Left cardiac atrium (tissue), 4 donors: ENCODE measurements around the gene GGTLC1. TPM values are rescaled to one million over a fixed set of nuclear protein-coding genes. Genes with fewer than 3 reads are reported as not detected.
"Not testable (repeated sequence)": the region's sequence is repeated elsewhere in the genome, so short reads cannot be mapped to it uniquely, and the experiment has no call there.

ENCODE experiments used
- ATAC-seq, 2 donors: fragments of 200-7000 bp; cut with Tn5 transposase; one replicate each; pipeline ENCODE4 v1.9.1; 2020; ENCODE audit warnings: mild to moderate bottlenecking in 2 of 2, moderate library complexity in 2 of 2
- DNase-seq: peaks from one replicate; pipeline ENCODE4 v3.0.0-alpha.2; 2020
- intact Hi-C, 2 donors: fragments of 100-400 bp; cut with DNase I; formaldehyde crosslinking; loops; one replicate each; pipeline versions ENCODE4 v1.14.1 to v1.15.1; 2022 to 2023
- total RNA-seq, 2 donors: library from RNA; stranded (reverse); fragmentation: NEBNext Ultra II Directional; extraction: Animal tissue kit (Norgen Biotek cat#: 25700); gene quantifications; one replicate each; pipeline ENCODE4 v1.2.1, GENCODE V29; 2021
- donor health status: DM: no; HTN: yes; CAD: no.
- donor health status: DM: no; HTN: yes; CAD: no; lungs with severe emphysema.
- donor health status: DM: yes; HTN: yes; CAD: no.
- donor health status: Dilated cardiomyopathy.

Gene GGTLC1
- total RNA-seq, 2 donors from 2014 or later = not detected

- ATAC-seq (no peak), DNase-seq (peak; percentile 69)
- intact Hi-C loops = loop anchor here (5.0 to 10.0 kb wide), 3 partner anchors 59 to 109 kb away; no protein-coding TSS in a partner anchor
Observed at GRCh38 chr20:23995905-23996666, 7.5 kb upstream of the GGTLC1 start.

DNA sequence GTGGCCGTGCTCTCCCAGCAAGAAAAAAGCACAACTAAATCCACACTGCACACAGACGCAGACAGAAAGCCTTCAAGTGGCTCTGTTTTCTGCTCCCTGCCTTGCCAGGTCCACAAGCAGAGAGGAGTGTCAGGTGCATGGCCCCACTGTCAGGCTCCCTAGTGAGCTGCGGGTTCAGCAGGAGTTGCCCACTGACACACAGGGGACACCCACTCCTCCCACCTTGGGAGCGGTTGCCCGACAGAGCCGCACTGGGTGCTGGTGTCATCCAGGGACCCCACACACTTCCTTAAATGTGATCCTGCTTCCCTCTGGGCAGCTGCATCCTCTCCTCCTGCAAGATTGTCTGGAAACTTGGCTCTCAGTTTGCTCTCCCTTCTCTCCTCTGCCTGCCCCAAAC, 6.7 kb upstream of the GGTLC1 start:
- DNase-seq, ATAC-seq: not testable (repeated sequence)
- intact Hi-C loops = loop anchor here (5.0 to 10.0 kb wide), 3 partner anchors 58 to 108 kb away; no protein-coding TSS in a partner anchor

DNA sequence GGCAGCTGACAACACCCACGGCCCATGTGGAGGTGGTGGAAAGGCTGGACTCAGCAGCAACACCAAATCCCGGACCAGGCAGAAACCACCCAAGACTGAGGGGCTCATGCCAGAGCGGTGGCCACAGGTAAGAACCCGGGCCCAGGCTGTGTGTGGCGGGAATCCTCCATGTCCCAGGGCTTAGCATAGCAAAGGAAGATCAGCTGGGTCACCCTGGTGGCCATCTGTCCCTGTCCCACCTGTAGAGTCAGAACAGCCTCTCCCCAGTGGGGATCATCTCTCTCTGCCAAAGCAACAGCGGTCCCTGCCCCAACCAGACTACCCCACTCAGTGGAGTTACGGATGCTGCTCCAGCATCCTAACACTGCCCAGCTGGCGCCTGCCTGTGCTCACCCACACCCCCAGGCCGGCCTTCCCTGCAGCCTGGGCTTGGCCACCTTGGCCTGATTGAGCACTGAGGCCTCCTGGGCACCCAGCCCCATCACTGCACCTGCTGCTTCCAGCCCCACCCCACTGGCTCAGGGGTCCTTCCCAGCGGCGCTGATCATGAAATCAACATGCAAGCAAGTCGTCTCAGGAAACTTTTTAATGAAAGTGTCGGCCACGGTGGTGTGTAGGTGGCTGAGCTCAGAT, 5.5 kb upstream of the GGTLC1 start:
- not testable (repeated sequence) for ATAC-seq, DNase-seq
- intact Hi-C loops = loop anchor here in 1 of 2 donors (10.0 kb wide), 1 partner anchor 69 kb away; no protein-coding TSS in a partner anchor

- ATAC-seq, DNase-seq: not testable (repeated sequence)
- intact Hi-C loops = loop anchor here in 1 of 2 donors (10.0 kb wide), 1 partner anchor 69 kb away; no protein-coding TSS in a partner anchor
Observed at GRCh38 chr20:23993440-23993839, 4.9 kb upstream of the GGTLC1 start.

- intact Hi-C loops = loop anchor here in 1 of 2 donors (10.0 kb wide), 1 partner anchor 65 kb away; no protein-coding TSS in a partner anchor
- ATAC-seq, DNase-seq: not testable (repeated sequence)
Observed at GRCh38 chr20:23990296-23990695, 1.7 kb upstream of the GGTLC1 start.

- ATAC-seq, intact Hi-C loops, DNase-seq: not testable (repeated sequence)
Observed at GRCh38 chr20:23988966-23989365, 387 bp upstream of the GGTLC1 start.

GRCh38 chr20:23986716-23987115, 1.9 kb downstream of the GGTLC1 start:
- ATAC-seq, intact Hi-C loops, DNase-seq: not testable (repeated sequence)

DNA sequence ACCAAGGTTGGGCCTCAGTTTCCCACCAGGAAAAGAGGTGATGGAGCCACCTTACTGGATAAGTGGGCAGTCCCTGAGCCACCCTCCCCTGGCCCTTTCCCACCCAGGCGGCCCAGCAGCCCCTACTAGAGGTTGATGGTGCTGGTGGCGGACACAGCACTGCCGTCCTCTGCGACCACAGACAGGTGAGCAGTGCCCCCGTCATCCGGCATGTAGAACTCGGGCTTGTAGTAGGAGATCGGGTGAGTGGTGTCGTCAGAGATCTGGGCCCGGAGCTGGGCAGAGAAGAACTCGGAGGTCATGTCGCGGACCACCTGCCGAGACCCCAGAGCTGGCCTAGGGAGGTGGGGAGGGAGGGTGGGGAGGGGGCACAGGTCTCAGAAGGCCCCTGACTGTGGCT, 2.3 kb downstream of the GGTLC1 start:
- ATAC-seq, DNase-seq, intact Hi-C loops: not testable (repeated sequence)

GRCh38 chr20:23985790-23986225, 2.8 kb downstream of the GGTLC1 start:
- DNase-seq, intact Hi-C loops, ATAC-seq: not testable (repeated sequence)

DNA sequence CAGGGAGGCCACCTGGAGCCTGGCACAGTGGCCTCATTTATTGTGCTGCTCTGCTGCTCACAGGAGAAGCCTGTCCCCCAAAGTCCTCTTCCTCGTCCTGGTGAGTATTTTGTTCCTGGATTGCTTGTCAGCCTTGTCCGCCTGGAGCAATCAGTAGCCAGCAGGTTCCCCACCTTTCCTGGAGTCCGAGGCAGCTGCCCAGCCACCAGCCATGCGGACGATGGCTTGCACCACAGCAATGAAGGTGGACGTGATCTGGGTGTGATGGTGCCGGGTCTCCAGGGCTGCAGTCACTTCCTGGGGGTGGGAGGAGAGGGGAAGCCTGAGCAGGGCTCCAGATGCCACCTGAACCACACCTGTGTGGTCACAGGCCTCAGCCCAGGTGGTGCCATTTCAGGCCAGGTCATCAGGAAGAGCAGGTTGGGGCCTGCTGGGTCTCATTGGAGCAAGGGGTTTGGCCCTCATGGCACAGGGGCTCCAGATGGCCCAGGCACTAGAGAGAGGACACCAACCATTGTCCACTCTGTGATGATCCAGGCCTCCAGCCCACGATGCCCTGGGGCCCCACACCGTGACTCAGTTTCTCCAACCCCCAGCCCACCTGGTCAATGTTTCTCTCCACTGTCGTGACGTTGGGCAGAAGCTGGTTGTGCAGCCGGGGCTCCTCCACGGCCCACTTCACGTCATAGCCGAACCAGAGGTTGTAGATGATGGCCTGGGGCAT, 3.4 kb downstream of the GGTLC1 start:
- ATAC-seq, DNase-seq, intact Hi-C loops: not testable (repeated sequence)

- ATAC-seq, DNase-seq, intact Hi-C loops: not testable (repeated sequence)
Observed at GRCh38 chr20:23984476-23985023, 4.0 kb downstream of the GGTLC1 start.

DNA sequence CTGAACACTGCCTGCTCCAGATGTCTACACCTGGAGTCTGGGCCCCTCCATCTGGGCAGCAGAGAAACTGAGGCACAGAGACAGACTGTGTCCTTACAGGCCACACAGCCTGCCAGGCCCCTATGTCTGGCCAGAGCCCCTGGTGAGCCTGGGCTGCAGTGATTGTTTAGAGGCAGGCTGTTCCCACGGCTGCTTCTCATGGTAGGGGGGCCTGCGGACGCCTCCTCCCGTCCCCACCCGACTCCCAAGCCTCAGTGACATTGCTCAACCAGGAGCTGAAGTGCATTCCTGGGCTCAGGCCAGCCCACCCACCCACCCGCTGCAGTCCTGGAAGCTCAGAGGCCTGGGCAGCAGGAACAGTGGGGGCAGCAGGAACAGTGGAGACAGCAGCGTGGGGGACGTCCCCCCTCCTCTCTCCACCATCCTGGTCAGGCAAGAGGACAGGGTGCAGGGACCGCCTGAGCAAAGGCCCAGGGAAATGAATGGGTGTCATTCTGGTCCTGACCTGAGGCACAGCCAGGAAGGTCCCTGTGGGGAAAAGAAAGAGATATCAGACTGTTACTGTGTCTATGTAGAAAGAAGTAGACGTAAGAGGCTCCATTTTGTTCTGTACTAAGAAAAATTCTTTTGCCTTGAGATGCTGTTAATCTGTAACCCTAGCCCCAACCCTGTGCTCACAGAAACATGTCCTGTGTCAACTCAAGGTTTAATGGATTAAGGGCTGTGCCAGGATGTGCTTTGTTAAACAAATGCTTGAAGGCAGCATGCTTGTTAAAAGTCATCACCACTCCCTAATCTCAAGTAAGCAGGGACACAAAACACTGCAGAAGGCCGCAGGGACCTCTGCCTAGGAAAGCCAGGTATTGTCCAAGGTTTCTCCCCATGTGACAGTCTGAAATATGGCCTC, 6.2 kb downstream of the GGTLC1 start:
- DNase-seq, intact Hi-C loops, ATAC-seq: not testable (repeated sequence)

GRCh38 chr20:23981526-23981925, 7.1 kb downstream of the GGTLC1 start:
- DNase-seq, intact Hi-C loops, ATAC-seq: not testable (repeated sequence)

GRCh38 chr20:23981014-23981413, 7.6 kb downstream of the GGTLC1 start:
- ATAC-seq, intact Hi-C loops: not testable (repeated sequence)
- peak; percentile 48 for DNase-seq

DNA sequence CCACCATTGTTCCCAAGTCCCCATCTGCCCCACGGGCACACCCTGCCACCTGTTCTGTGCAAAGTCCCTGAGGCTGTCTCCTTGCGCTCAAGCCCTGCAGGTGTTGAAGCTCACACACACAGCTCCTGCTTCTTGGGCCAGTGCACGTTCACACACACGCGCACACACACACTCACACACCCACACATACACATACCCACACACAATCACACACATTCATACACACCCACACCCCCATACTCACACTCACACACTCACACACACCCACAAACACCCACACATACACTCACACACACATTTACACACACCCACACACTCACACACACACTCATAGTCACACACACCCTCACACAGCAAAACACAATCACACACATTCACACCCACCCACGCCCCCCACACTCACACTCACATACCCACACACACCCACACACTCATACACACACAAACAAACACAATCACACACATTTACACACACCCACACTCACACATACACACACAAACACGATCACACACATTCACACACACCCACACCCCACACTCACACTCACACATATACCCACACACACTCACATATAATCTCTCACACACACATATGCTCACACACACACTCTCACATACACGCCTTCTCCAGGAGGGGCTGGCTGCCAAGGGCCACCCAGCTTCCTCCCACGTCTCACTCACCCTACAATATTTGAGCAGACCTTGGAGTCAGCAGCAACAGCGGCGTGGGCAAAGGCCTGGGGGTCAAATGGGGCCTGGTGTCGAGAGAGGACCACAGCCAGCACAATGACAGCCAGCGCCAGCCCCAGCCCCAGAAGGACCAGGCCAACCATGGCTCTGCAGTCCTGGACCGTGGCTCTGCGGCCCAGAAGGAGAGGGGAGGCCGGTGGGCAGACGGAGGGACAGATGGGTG, 8.4 kb downstream of the GGTLC1 start:
- DNase-seq, ATAC-seq, intact Hi-C loops: not testable (repeated sequence)

DNA sequence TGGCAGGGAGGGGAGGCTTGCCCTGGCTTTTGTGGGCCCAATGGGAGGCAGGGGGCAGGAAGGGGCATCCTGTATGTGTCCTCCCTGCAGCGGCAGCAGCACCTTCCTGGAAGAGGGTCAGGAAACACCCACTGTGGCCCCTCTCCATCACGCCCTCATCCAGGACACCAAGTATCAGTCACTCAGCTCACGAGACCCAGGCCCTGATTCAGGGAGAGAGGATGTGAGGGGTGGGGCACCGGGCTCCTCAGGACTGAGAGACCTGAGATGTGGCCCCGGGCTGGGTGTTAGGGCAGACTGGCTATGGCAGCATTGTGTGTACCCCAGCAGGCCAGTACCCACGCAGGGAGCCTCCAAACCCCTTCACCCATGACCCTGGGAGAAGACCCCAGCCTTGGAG, 9.2 kb downstream of the GGTLC1 start:
- DNase-seq, ATAC-seq, intact Hi-C loops: not testable (repeated sequence)

DNA sequence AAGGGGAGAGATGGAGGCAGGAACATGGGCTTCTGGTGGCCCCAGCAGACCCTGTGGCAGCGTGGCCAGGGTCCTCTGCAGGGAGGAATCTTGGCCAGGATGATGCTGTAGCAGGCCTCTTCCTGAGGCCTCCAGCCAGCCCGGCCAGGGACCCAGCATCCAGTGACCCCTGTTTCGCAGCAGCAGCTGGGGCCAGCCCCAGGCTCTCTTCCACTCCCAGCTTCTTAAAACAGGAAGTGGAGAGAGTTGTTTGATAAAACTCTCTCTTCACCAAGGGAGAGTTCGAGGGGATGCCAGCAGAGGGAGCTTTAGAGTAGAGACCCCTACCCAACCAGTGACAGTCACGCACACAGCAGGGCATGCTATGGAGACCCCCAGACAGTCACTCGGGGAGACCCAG, 10.1 kb downstream of the GGTLC1 start:
- ATAC-seq, intact Hi-C loops, DNase-seq: not testable (repeated sequence)
